Measurements from ENCODE around the gene GDAP1L1. TPM values are rescaled to one million over a fixed set of nuclear protein-coding genes. Genes with fewer than 3 reads are reported as not detected.
"Not testable (repeated sequence)": the region's sequence is repeated elsewhere in the genome, so short reads cannot be mapped to it uniquely, and the experiment has no call there.

The GDAP1L1 gene
- total RNA-seq, 1 donor from 2014 or later, result not detected

DNA sequence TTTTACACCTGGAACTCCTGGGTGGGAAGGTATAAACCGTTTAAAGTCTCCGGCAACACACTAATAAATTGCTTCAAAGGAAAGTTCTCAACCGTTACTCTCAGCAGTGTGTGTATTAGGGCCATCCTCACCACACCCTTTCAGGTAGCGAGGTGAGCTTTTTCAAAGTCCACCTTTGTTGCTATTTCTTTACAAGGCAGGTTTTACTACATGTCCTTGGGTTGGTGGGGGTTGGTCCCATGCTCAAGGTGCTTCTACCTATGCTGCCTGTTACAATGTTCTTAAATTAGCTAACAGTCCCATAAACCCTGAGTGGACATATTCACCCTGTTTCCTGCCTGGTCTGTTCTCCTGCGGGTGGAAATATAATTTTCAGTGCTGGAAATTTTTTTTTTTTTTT, 23.4 kb upstream of the GDAP1L1 start:
- no peak overlapping the region for H3K27ac Mint-ChIP-seq (ENCODE audit: unreplicated experiment)
- peaks cover 9% of the 10 kb centered on the region for H3K4me1 Mint-ChIP-seq (ENCODE audit: unreplicated experiment)
- no peak overlapping the region for H3K4me3 Mint-ChIP-seq (ENCODE audit: unreplicated experiment)
- no peaks in the 10 kb centered on the region for H3K27me3 Mint-ChIP-seq (ENCODE audit: unreplicated experiment)
- H3K36me3 Mint-ChIP-seq (ENCODE audit: unreplicated experiment), result peaks cover 9% of the 10 kb centered on the region
- DNase-seq (ENCODE audit: extremely low spot score, unreplicated experiment), result no peak
- no peaks in the 10 kb centered on the region for H3K9me3 Mint-ChIP-seq (ENCODE audit: unreplicated experiment)
- TF ChIP-seq, protein P1, sequence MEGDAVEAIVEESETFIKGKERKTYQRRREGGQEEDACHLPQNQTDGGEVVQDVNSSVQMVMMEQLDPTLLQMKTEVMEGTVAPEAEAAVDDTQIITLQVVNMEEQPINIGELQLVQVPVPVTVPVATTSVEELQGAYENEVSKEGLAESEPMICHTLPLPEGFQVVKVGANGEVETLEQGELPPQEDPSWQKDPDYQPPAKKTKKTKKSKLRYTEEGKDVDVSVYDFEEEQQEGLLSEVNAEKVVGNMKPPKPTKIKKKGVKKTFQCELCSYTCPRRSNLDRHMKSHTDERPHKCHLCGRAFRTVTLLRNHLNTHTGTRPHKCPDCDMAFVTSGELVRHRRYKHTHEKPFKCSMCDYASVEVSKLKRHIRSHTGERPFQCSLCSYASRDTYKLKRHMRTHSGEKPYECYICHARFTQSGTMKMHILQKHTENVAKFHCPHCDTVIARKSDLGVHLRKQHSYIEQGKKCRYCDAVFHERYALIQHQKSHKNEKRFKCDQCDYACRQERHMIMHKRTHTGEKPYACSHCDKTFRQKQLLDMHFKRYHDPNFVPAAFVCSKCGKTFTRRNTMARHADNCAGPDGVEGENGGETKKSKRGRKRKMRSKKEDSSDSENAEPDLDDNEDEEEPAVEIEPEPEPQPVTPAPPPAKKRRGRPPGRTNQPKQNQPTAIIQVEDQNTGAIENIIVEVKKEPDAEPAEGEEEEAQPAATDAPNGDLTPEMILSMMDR (IDR thresholded peaks at IDR 0.05), result no peak

DNA sequence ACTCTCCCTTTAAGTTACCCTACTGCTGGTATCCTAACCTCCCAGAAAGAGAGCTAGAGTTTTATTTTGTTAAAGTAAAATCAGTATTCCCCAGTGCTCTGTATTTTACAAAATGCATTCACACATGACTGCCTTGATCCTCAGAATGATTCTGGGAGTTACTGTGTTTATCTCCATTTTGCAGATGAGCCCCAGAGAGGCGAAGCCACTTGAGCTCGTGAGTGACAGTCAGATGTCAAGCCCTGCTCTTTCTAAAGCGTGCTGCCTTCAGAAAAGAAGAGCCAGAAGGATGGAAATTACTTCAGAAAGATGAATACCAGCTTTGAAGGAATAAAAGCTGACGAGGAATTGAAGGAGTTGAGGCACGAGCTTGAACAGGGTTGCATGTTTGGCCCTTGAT, 22.5 kb upstream of the GDAP1L1 start:
- Mint-ChIP-seq H3K4me1 (ENCODE audit: unreplicated experiment) (peaks cover 4% of the 10 kb centered on the region), H3K4me3 (ENCODE audit: unreplicated experiment) (no peak overlapping the region), H3K36me3 (ENCODE audit: unreplicated experiment) (peaks cover 6% of the 10 kb centered on the region), H3K9me3 (ENCODE audit: unreplicated experiment) (no peaks in the 10 kb centered on the region), H3K27ac (ENCODE audit: unreplicated experiment) (no peak overlapping the region), H3K27me3 (ENCODE audit: unreplicated experiment) (no peaks in the 10 kb centered on the region)
- no peak for DNase-seq (ENCODE audit: extremely low spot score, unreplicated experiment)
- TF ChIP-seq, protein P1 (IDR thresholded peaks at IDR 0.05), result no peak

DNA sequence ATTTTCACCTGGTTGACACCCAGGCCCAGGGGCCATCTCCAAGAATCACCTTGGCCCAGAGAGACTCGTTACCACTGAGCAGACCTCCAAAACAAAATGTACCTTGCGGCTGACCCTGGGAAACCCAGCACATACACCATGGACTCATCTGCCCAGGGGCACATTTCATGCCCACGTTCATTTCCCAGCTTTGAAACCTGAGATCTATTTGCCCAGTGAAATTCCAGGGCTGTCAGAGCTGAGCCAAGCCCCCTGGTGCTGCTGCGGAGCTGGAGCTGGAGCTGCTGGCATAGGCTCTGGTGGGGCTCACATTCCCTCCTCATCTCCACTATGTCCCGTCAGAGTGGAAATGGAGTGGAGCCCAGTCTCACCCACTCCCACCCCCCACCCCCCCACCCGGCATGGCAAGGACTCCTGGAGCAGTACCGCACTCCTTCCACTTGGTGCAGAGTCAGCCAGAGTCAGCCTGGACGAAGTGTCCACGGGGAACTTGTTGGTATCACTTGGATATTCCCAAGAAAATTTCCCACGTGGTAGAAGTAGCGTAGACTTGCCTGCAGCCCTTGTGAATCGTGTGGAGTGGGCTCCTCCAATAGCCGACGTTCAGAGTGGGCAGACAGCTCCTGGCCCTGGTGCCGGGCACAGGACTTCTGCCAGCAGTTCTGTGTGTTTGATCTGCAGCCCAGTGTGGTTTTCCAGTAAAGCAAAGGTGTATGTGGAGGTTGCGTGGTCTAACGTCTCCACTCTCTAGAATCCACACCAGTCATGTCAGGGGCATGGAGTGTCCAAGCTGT, 18.4 kb upstream of the GDAP1L1 start:
- peaks cover 14% of the 10 kb centered on the region for H3K4me1 Mint-ChIP-seq (ENCODE audit: unreplicated experiment)
- no peak for DNase-seq (ENCODE audit: extremely low spot score, unreplicated experiment)
- no peaks in the 10 kb centered on the region for H3K36me3 Mint-ChIP-seq (ENCODE audit: unreplicated experiment)
- TF ChIP-seq, protein P1 (IDR thresholded peaks at IDR 0.05), result no peak
- no peaks in the 10 kb centered on the region for H3K9me3 Mint-ChIP-seq (ENCODE audit: unreplicated experiment)
- H3K27me3 Mint-ChIP-seq (ENCODE audit: unreplicated experiment), result no peaks in the 10 kb centered on the region
- H3K27ac Mint-ChIP-seq (ENCODE audit: unreplicated experiment), result no peak overlapping the region
- H3K4me3 Mint-ChIP-seq (ENCODE audit: unreplicated experiment), result no peak overlapping the region

DNA sequence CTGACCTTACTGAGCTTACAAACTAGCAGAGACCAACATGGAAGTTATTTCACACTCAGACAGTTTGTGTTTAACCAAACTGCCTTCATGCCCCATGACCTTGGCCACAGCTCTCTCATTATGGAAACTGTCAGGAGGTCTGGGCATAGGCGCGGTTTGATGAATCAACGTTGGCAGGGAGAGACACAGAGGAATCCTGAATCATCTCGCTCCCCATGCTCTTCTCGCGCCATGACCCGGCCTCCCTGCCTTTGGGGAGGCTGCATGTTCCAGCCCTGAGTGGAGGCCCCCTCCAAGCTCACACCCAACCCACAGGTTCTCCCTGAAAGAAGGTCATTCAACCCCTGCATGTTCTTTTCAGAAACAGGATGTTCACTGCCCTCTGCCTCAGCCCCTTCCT, 15.9 kb upstream of the GDAP1L1 start:
- Mint-ChIP-seq H3K9me3 (ENCODE audit: unreplicated experiment) (no peaks in the 10 kb centered on the region), H3K27me3 (ENCODE audit: unreplicated experiment) (no peaks in the 10 kb centered on the region), H3K36me3 (ENCODE audit: unreplicated experiment) (no peaks in the 10 kb centered on the region), H3K27ac (ENCODE audit: unreplicated experiment) (no peak overlapping the region), H3K4me1 (ENCODE audit: unreplicated experiment) (peaks cover 14% of the 10 kb centered on the region), H3K4me3 (ENCODE audit: unreplicated experiment) (no peak overlapping the region)
- TF ChIP-seq, protein P1 (IDR thresholded peaks at IDR 0.05), result no peak
- DNase-seq (ENCODE audit: extremely low spot score, unreplicated experiment), result no peak

DNA sequence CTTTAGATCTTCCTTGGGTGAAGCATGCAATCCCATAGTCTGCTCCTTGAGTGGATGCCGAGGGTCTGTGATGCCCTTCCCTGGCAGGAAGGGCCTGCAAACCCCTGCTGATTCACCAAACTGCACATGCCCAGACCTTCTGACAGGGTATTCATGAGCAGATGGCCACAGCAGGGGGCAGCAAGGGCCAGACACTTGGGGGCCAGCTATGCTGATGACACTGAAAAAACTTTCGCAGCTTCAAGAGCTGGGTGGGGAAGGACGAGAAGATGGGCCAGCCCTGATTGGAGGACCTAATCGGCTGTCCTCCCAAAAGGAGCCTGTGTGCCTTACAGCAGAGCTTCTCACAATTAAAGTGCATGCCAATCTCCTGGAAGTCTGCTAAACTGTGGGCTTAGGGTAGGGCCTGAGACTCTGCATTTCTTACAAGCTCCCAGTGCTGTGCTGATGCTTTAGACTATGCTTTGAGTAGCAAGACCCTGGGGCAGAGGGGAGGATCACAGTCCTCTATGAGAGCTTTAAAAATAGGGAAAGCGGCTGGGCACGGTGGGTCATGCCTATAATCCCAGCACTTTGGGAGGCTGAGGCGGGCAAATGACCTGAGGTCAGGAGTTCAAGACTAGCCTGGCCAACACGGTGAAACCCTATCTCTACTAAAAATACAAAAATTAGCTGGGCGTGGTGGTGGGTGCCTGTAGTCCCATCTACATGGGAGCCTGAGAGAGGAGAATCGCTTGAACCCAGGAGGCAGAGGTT, 15.2 kb upstream of the GDAP1L1 start:
- Mint-ChIP-seq H3K27me3 (ENCODE audit: unreplicated experiment) (no peaks in the 10 kb centered on the region), H3K27ac (ENCODE audit: unreplicated experiment) (no peak overlapping the region), H3K9me3 (ENCODE audit: unreplicated experiment) (no peaks in the 10 kb centered on the region), H3K4me3 (ENCODE audit: unreplicated experiment) (no peak overlapping the region), H3K4me1 (ENCODE audit: unreplicated experiment) (peaks cover 14% of the 10 kb centered on the region), H3K36me3 (ENCODE audit: unreplicated experiment) (no peaks in the 10 kb centered on the region)
- DNase-seq (ENCODE audit: extremely low spot score, unreplicated experiment), result no peak
- TF ChIP-seq, protein P1 (IDR thresholded peaks at IDR 0.05), result no peak

DNA sequence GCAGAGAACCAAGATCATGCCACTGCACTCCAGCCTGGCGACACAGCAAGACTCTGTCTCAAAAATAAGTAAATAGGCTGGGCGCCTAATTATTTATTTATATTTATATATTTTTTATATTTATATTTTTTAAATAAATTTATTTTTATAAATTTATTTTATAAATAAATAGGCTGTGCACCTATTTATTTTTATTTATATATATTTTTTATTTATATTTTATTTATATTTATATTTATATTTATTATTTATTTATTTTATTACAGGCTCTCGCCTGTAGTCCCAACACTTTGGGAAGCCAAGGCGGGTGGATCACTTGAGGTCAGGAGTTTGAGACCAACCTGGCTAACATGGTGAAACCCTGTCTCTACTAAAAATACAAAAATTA, 14.6 kb upstream of the GDAP1L1 start:
- not testable (repeated sequence) for H3K9me3 Mint-ChIP-seq (ENCODE audit: unreplicated experiment); H3K4me3 Mint-ChIP-seq (ENCODE audit: unreplicated experiment); H3K27me3 Mint-ChIP-seq (ENCODE audit: unreplicated experiment); H3K36me3 Mint-ChIP-seq (ENCODE audit: unreplicated experiment); DNase-seq (ENCODE audit: extremely low spot score, unreplicated experiment); H3K27ac Mint-ChIP-seq (ENCODE audit: unreplicated experiment)
- H3K4me1 Mint-ChIP-seq (ENCODE audit: unreplicated experiment), result peaks cover 14% of the 10 kb centered on the region

All from osteocyte (in vitro differentiated cells).